Measurements from ENCODE around the gene ADAM11. TPM values are rescaled to one million over a fixed set of nuclear protein-coding genes. Genes with fewer than 3 reads are reported as not detected.

ADAM11 gene
- total and polyA plus RNA-seq, 2 of the 13 experiments (the other 11 are each of a cell fraction or from before 2014, with no cell fraction given) = 0.38 to 0.91 TPM

- no peak for TF ChIP-seq ZNF33B (CRISPR knock-in tag; IDR thresholded peaks at IDR 0.05)
- TF ChIP-seq ZNF724P (CRISPR knock-in tag; IDR thresholded peaks at IDR 0.05; ENCODE audit: borderline replicate concordance) = no peak
- no peak for TF ChIP-seq NFYC (CRISPR knock-in tag; IDR thresholded peaks at IDR 0.05)
- TF ChIP-seq GLMP (CRISPR knock-in tag; IDR thresholded peaks at IDR 0.05; ENCODE audit: borderline replicate concordance) = no peak
- TF ChIP-seq NR2C2 (CRISPR knock-in tag; IDR thresholded peaks at IDR 0.05; ENCODE audit: borderline replicate concordance) = no peak
- TF ChIP-seq ZNF577 (CRISPR knock-in tag; IDR thresholded peaks at IDR 0.05; ENCODE audit: borderline replicate concordance, low read depth) = no peak
- TF ChIP-seq PRDM15 (CRISPR knock-in tag; IDR thresholded peaks at IDR 0.05) = no peak
- TF ChIP-seq ZSCAN21 (CRISPR knock-in tag; IDR thresholded peaks at IDR 0.05; ENCODE audit: borderline replicate concordance) = no peak; the same call in 1 of the 2 replicates
- TF ChIP-seq FOXK2 (IDR thresholded peaks at IDR 0.05) = no peak
- TF ChIP-seq HIVEP1 (CRISPR knock-in tag; IDR thresholded peaks at IDR 0.05) = no peak
- no peak for TF ChIP-seq ZNF562 (CRISPR knock-in tag; IDR thresholded peaks at IDR 0.05; ENCODE audit: borderline replicate concordance)
- no peak for TF ChIP-seq NR2F2 (IDR thresholded peaks at IDR 0.05; ENCODE audit: borderline replicate concordance, low read depth)
- TF ChIP-seq EZH2 (conservative IDR thresholded peaks at IDR 0.05; ENCODE audit: low read depth, low read length) = no peak
- TF ChIP-seq ZNF546 (CRISPR knock-in tag; conservative IDR thresholded peaks at IDR 0.05) = no peak; the same call in 1 of the 2 replicates
- TF ChIP-seq MATR3 (CRISPR knock-in tag; IDR thresholded peaks at IDR 0.05) = no peak
- TF ChIP-seq RXRB (CRISPR knock-in tag; IDR thresholded peaks at IDR 0.05; ENCODE audit: borderline replicate concordance) = no peak
- TF ChIP-seq ZNF674 (CRISPR knock-in tag; IDR thresholded peaks at IDR 0.05; ENCODE audit: low read depth) = no peak
- TF ChIP-seq ZNF710 (CRISPR knock-in tag; IDR thresholded peaks at IDR 0.05; ENCODE audit: borderline replicate concordance) = no peak
- no peak for TF ChIP-seq SIN3A (IDR thresholded peaks at IDR 0.05; ENCODE audit: borderline replicate concordance, low read depth, low read length)
- no peak for TF ChIP-seq ZXDC (CRISPR knock-in tag; IDR thresholded peaks at IDR 0.05)
Observed at GRCh38 chr17:44774271-44775135, 15.7 kb downstream of the ADAM11 start (continued).
